Activated gamma-delta T cell treated with anti-CD3 and anti-CD28 coated beads, Interleukin-2, amount 50 U/mL, for 16 hours (primary cell): ENCODE results near the gene HIRA.
"Not testable (repeated sequence)": the region's sequence is repeated elsewhere in the genome, so short reads cannot be mapped to it uniquely, and the experiment has no call there.

Experiments
- DNase-seq: peaks from one replicate; pipeline ENCODE4 v3.0.0-alpha.2; 2020; ENCODE audit warnings: low read depth

HIRA gene

DNA sequence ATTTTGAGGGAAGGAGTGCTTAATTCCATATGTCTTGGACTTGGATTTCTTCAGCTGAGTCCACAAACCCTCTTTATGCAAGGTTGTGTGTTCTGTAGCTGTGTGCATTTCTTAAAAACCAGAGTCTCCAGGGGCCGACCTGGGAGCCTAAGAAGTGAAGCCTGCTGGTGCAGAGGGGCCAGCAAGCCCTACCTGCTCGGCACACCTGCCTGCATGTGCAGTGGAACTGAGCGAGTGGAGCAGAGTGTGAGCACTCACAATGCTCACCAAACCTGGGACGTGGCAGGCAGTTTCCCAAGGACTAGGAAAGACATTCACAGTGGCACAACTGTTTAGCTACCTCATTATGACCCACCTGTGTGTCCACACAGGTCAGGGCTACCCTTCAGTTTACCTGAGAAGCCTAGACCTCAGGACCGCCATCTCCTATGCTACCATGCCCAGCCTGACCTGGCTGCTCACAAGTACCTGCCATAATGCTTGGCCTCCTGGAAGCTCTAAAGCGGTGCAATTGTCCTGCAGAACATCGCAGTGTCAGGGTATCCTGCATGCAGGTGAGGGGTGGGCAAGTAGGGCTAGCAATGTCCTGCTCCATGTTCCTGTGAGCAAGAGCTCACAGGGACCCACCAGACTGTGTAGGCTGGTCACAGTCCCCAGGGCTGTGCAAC, 12.1 kb upstream of the HIRA start:
- no peak for DNase-seq

DNA sequence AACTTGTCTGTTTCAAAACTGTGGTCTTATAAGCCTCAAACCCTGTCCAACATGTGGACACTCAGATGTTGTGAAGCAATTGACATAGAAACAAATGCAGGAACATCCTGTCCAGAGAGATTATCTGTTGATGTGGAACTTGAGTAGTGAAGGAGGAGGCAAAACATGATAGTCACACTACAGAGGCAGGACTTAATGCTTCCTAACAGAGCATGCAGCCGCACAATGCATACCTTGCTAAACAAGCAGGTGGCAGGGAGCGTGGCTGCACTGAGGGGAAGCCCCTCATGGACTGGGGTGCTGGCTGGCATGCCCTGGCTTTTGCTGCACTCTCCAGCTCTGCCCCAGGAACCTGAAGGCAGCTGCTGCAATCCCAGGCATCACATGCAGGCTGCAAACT, 10.6 kb upstream of the HIRA start:
- no peak for DNase-seq

DNA sequence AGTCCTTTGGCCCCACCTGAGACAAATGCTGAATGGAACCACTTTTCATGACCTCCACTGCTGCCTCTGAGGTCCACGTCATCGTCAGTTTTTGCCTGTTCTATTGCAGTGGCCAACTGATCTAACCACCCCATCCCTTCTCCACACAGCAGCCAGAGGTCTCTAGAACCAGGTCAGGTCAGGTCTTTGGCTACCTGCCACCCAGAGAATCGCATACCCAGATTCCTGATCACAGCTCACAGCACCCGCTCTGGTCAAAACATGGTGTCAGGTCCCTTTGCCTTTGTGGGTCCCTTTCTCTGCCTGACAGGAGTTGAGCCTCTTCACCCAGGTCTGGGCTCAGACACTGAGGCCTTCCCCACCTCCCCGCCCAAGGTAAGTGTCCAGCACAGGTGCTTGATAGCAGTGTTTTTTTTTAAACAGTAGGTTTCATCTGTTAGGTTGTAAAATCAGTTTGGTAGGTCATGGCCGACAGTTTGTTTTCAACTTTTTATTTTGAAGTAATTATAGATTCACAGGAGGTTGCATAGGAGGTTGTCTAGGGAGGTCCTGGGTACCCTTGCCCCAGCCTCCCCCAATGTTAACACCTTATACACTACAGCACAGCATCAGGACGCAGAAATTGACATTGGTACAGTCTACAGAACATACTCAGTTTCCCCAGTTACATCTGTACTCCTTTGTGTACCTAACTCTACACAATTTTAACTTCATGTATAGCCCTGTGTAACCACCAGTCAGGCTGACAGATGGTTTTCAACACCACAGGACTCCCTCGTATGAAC, 9.1 kb upstream of the HIRA start:
- no peak for DNase-seq

DNA sequence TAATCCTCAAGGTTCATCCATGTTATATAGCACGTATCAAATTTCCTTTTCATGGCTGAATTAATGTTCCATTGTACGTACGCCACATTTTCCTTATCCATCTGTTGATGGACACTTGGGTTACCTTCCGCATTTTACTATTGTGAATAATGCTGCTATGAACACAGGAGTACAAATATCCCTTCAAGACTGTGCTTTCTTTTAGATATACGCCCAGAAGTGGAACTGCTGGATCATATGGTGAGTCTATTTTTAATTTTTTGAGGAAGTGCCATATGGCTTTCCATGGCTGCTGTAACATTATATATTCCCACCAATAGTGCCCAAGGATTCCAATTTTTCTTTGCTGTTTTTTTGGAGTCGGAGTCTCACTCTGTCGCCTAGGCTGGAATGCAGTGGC, 6.8 kb upstream of the HIRA start:
- DNase-seq, result no peak

DNA sequence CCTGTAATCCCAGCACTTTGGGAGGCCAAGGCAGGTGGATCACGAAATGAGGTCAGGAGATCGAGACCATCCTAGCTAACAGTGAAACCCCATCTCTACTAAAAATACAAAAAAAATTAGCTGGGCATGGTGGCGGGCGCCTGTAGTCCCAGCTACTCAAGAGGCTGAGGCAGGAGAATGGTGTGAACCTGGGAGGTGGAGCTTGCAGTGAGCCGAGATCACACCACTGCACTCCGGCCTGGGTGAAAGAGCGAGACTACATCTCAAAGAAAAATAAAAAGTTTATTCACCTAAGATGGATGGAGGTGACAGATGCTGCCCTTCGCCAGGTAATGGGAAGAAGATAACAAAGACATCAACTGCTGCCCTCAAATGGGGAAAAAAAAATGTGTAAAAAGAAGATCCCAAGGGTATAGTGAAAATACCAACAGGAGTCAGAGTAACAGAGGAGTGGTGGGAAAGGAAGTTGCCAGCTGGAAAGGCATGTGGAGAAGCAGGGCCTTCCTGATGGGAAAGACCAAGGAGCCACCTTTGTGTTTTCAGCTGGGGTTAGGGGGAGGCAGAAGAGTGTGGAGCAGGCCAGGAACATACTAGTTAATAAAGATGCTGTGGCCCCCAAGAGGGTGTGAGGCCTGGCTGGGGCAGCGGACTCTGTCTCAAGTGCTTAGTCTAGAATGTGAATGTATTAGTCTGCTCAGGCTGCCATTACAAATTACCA, 5.1 kb upstream of the HIRA start:
- not testable (repeated sequence) for DNase-seq

DNA sequence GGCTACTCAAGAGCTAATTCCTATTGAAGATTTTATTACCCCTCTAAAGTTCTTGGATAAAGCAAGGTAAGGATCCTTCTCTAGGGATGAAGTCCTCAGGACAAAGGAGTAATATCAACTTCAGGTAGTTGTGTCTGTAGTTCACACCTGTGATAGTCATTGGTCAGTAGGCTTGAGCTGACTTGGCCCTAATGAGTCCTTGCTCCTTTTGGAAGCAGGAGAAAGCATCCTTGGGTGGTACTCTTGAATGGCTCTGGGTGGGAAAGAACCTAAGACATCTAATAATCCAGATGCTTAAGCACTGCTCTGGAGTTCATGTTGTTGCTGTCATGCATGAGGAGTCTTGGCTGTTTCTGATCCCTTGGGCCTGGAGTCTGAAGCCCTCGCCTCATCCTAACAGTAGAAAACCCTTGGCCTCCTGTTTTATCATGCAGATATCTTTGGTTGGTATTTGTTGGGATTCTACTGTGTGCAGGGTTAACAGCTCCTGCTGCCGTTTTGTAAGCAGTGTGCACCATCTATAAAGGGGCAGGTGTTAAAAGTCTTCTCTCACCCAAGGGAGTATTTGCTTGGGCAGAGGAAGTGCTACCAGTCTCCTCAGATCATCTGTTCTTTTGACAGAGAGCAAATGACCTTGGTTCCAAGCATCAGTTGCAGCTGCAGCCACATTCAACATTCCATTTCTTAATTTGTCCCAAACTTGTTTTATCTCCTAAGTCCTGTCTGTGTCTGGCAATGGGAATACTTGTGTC, 3.5 kb upstream of the HIRA start:
- DNase-seq, result no peak

DNA sequence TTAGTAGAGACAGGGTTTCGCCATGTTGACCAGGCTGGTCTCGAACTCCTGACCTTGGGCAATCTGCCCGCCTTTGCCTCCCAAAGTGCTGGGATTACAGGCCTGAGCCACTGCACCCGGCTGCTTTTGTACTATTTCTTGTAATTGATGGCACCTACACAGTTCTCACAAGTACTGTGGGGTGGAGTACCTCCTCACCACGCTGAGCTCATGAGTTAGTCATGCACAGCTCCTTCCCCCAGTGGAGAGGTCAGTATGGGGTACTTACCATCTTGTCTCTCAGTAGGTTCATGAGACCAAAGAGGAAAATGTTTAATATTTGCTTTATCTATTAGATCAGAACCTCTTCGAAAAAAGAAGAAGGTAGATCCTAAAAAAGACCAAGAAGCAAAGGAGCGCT, 2.9 kb upstream of the HIRA start:
- no peak for DNase-seq

DNA sequence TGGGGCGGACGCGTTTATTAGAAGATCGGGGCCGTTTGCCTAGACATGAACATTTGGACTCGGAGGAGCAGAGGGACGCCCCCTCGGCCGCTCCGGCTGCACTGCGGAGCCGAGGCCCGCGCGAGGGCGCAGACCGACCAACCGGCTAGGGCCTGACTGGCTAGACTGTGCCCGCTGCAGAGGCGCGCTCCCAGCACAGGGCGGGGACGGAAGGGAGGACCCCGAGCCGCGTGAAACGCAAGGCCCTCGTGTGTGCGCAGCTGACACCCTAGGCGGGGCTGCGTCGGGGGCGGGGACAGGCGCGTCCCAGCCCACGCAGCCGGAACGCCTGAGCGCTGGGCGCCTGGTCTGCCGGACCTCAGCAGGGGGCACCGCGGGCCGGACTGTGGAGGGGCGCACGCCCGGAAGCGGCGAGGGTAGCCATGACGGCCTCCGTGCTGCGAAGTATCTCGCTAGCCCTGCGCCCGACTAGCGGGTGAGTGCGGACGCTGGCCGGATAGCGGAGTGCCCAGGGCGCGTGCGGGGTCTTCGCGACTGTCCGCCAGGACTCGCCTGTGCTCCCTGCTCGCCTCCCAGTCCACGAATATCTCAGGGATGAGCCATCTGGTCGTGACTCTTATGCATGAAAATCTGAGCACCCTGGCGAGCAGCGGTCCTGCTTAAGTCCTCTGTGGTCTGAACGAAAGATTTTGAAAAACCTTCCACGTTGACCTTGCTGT, 759 bp upstream of the HIRA start, which contains the start of gene MRPL40:
Gene MRPL40, plus strand, starts transcription at position 413 of the 719 bp plus-strand sequence. Its CDS starts 10 bp downstream, at position 423.
- DNase-seq, result peak; percentile 82

DNA sequence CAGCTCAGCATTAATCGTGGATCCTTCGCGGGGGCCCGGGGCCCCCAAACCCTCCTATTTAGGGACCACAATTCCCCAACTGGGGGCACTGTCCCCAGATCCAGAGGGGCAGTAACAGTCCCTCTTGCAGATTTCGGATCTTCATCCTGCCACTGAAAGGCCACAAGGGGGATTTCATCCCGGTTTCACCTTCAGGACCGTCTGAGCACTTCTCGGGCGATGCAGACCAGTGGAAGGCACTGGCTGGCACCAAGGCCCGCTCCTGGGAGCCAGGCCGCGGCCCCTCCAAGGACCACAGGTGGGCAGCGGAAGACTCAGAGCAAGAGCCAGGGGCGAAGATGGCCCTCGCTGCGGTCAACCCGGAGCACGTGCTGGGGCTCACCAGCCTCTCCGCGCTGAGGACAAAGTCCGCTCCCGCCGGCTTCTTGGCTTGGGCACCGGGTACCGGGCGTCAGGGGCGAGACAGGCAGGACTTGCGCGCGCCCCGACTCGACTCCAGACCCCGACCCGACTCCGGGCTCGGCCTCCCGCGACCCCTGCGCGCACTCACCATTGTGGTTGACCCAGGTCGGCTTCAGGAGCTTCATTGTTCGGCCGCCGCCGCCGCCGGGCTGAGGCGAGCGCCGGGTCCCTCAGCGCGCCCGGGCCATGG, 517 bp downstream of the HIRA start:
- no peak for DNase-seq

DNA sequence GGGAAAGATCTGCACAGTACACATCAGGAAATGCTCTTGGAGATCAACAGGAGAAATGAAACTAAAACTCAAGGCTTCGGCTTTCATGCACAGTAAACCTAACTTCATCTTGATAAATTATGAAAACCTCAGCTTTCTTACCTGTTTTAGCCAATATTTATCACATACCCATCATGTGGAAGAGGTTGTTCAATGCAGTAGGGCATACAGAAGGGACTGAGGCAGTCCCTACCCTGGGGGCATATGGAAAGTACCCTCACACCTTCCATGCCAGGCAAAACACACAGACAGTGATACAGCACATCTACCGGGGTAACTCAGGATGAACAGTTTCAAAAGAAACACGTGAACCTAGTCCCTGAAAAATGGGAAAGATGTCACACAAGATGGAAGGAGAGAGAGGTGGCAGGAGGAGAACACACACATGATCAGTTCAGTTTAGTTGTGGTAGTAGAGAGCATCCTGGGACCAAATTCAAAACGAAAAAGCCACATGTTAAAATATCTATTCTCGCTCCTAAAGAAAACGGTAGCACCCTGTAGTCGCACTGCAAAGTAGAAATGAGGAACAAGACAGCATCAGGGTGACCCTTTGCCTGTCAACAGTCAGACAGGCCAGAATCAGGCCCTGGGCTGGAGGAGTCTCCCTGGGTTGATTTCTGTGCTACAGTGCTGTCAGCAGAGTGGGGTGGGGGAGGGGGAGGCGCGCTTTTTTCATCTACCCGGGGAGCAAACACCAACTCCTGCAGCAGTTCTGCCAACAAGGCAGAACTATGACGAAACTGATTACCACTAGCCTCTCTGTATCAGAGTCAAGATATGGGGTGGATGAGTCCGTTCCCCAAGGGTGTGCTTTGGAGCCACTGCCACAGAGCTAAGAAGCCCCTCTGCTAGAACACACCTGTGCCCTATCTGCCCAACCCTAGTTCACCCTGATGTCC, 1.3 kb downstream of the HIRA start:
- no peak for DNase-seq

DNA sequence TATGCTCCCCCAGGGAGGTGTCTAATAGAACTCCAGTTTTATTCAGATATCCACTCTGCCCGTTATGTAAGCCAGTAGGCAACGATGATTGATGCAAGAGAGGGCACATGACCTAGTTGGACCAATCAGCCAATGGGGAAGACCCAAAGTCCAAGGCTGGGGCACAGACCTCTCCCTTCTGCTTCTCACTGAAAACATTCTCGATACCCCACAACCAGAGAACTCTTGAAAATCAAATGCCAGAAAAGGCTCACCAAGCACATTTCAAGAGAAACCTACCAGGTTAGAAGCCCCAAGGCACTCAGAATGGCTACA, 7.4 kb downstream of the HIRA start:
- no peak for DNase-seq

DNA sequence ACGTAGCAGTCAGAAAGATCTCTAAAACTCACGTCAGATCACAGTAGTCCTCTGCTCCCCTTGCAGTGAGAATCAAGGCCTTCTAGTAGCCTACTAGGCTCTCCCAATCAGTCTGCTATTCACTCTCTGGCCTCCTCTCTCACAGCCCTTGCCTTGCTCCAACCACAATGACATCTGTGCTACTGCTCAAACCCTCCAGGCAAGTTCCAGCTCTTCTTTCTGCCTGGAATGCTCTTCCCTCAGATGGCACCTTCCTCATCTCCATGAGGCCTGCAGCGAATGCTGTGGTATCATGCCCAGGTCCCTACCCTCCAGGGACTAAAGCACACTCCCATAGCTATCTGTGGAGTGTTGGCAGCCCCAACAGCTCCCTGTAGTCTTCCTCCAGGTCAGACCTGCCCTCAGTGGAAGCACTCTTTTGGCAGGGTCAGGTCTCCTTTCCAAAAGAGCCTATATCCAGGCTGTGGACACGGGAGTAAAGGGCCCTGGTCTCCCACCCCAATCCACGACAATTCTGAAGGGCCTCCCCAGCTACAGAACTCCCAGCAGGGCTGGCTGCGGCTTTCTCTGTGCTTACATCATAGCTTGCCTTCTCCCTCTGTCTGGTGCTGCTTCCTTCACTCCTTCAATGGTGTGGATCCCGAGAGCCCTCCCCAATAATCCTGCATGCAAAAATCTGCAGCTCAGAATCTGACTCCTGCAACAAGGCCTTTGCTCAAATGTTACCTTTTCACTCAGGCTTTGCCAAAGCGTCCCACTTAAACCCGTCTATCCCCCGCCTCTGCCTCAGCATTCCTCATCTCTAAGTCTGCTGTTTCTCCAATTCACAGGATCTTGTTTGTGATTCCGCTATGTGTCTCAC, 8.9 kb downstream of the HIRA start:
- no peak for DNase-seq

DNA sequence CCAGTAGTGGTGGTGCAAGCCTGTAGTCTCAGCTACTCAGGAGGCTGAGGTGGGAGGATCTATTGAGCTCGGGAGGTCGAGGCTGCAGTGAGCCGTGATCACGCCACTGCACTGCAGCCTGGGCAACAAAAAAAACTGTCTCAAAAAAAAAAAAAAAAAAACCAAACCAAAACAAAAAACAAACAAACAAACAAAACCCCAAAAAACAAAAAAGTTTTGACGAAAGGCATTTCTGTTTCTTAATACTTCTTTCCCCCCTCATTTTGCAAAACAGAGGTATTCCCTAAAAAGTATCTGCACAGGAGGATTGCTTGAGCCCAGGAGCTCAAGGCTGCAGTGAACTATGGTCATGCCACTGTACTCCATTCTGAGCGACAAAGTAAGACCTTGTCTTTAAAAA, 11.2 kb downstream of the HIRA start:
- DNase-seq, result no peak

DNA sequence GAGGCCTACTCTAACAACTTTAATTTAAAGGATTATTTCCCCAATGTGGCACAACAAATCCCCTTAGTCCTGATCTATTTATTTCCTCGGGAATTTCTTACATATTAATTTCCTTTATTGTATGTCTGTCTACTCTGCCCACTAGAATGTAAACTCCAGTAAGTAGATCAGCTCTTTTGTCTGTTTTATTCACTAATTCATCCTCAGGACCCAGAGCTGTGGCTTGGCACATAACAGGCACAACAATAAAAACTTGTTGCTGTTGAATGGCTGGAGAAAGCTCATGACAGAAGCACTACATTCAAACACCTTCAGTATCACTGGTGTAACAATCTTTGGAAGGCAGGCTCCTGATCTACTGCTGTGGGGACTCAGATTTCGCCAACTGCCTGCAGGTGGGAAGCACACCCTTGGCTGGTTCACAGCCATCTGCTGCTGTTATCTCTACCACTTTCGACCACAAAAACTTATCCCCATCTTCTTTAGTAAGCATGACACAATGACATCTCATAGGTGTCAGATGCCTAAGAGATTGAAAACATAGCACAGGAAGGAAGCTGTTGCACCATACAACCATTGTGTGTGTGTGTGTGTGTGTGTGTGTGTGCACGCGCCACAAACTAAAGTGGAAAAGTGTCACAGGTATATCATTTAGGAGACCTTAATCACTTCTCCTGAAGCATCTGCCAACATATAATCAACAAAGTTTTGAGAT, 11.9 kb downstream of the HIRA start:
- no peak for DNase-seq

DNA sequence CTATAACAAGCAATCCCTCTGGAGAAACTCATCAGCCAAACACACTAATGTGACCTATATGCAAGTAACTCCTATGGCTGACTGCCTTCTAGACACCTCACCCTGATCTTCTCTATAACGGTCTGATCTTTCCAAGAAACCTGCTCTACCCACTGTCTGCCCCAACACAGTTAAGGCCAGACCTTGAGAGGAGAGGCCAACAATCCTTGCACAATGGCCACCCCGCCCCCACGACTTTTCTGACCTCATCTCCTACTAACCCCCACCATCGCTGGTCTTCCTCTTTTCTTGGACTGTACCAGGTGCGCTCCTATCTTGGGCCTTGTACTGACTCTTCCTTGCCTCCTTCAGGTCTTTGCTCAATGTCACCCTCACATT, 12.5 kb downstream of the HIRA start:
- DNase-seq, result no peak

DNA sequence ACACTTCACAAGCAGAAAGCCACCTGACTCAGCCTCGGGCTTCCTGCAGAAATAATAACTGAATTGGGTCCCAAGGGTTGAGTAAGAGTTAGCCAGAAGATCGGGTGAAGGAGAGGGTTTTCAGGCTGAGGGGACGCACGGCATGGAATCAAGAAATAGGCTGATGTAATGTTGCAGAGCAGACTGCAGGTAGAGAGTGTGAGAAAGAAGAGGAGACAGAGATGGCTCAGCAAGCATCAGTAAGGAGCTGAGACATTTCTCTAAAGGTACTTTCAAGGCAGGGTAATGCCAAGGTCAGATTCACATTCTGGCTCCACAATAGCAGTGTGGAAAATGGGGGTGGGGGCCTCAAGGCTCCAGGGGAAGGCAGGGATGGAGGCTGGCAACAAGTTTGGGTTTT, 18.6 kb downstream of the HIRA start:
- no peak for DNase-seq

DNA sequence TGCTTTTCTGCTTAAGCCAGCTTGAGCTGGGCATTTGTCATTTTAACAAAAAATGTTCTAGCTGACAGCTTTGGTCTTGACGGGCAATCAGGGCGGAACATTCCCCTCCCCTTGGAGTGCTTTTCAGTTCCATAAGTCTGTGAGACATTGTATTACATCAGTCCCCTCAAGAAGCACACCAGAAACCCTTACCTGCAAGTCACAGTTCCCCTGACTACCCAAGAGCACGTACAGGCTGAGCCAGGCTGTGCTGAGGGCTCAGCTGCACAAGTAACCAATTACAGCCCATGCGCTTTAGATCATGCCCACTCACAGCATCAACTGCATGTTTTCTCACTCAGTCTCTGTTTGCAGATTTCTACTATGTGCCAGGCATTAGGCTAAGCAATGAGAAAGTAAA, 19.1 kb downstream of the HIRA start:
- no peak for DNase-seq

DNA sequence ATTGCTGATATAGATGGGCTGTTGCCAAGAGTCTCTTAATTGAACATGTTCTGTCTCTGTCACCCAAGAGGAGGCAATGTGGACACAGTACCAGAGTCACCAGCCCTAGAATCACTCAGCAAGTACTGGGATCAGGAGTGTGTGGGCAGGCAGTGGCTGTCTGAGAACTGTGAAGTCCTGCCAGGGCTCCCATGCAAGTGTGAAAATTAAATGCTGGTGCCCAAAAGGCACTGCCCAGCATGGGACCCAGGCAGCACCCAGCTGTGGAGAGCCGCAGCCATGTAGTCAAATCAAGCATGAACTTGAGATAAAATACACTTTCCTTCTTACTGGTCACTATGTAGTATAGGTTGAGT, 19.9 kb downstream of the HIRA start:
- DNase-seq, result no peak
